ENCODE measurements around the gene CIDEB.

DNA sequence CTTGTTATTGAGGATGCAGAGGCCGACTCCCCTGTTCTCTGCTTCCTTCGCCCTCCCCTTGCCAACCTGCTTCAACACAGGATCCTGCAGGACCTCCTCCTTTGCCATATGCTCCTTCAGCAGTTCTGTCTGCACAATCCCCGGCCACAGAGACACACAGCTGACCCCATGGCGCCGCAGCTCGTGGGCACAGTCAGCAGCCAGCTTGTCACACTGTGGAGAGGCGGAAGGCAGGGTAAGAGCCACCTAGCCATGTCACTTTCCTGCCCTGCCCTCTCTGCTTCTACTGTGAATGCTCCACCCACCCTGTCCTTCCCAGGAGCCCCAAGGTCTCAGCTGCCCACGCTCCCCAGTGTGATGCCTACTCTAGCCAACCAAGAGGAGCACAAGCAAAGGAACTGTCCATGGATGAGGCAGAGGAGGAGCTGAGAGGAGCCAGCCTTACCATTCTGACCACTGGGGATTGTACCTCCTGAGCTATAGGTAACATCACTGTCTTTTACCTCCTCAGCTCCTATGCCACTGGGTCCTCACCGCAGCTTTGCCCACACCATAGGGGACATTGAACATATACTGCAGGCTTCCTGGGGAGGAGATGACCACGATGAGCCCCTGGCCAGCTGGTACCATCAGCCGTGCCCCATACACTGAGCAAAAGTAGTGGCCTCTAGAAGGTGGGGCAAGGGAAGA is 15.5 kb downstream of the CIDEB start:
- TF ChIP-seq, protein P1, sequence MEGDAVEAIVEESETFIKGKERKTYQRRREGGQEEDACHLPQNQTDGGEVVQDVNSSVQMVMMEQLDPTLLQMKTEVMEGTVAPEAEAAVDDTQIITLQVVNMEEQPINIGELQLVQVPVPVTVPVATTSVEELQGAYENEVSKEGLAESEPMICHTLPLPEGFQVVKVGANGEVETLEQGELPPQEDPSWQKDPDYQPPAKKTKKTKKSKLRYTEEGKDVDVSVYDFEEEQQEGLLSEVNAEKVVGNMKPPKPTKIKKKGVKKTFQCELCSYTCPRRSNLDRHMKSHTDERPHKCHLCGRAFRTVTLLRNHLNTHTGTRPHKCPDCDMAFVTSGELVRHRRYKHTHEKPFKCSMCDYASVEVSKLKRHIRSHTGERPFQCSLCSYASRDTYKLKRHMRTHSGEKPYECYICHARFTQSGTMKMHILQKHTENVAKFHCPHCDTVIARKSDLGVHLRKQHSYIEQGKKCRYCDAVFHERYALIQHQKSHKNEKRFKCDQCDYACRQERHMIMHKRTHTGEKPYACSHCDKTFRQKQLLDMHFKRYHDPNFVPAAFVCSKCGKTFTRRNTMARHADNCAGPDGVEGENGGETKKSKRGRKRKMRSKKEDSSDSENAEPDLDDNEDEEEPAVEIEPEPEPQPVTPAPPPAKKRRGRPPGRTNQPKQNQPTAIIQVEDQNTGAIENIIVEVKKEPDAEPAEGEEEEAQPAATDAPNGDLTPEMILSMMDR (IDR thresholded peaks at IDR 0.05; ENCODE audit: borderline replicate concordance, extremely low read depth, low read length, poor library complexity, severe bottlenecking) = no peak
- no peak for TF ChIP-seq EZH2 (IDR thresholded peaks at IDR 0.05; ENCODE audit: borderline replicate concordance, low read depth, low read length, severe bottlenecking)
